Measurements from ENCODE around the gene BRI3. TPM values are rescaled to one million over a fixed set of nuclear protein-coding genes. Genes with fewer than 3 reads are reported as not detected.

The BRI3 gene
- 12.6 and 25.0 TPM in 2 replicates for total RNA-seq (2011; cell fraction: chromatin; rRNA removed; ENCODE audit: low replicate concordance)
- total RNA-seq (2011; cell fraction: nucleolus; rRNA removed): 16.4 and 20.8 TPM in 2 replicates
- 21.3 and 23.7 TPM in 2 replicates for total RNA-seq (2011; cell fraction: nucleoplasm; rRNA removed)
- total RNA-seq (2014; rRNA removed) (9.9 and 10.7 TPM in 2 replicates), total RNA-seq (2014; rRNA removed; fragmentation: Illumina TruSeq; extraction: Trizol) (11.9 and 21.6 TPM in 2 replicates), total RNA-seq (2015; rRNA removed; fragmentation: Illumina TruSeq; extraction: Trizol) (29.1 and 29.8 TPM in 2 replicates), total RNA-seq (2021) (55.1 and 57.4 TPM in 2 replicates), polyA plus RNA-seq (2011; rRNA removed) (18.6 and 21.3 TPM in 2 replicates), polyA plus RNA-seq (2014; fragmentation: Illumina TruSeq; extraction: Trizol) (16.9 and 26.0 TPM in 2 replicates), polyA plus RNA-seq (2014; fragmentation: Nextera tagmentation; extraction: Ambion mirVana) (1 to 10 TPM; 4.3 to 5.7 TPM), polyA plus RNA-seq (2014; rRNA removed) (23.1 and 39.8 TPM in 2 replicates), polyA minus RNA-seq (2011; rRNA and poly(A)+ RNA removed) (8.9 and 9.1 TPM in 2 replicates), Bru-seq, nascent RNA (percentile 72 among the genes with signal in this experiment), BruChase-seq, experiment 1, labeled RNA remaining after a 2-hour chase (percentile 72 among the genes with signal in this experiment), BruChase-seq, experiment 2, labeled RNA remaining after a 6-hour chase (percentile 72 among the genes with signal in this experiment)
- 24.1 and 28.7 TPM in 2 replicates for polyA plus RNA-seq (2011; cell fraction: cytosol; rRNA removed)
- 16.2 and 18.7 TPM in 2 replicates for polyA plus RNA-seq (2011; cell fraction: nucleus; rRNA removed)
- polyA plus RNA-seq (2012): 46.4 and 129 TPM in 2 replicates
- 8.2 and 13.9 TPM in 2 replicates for polyA minus RNA-seq (2011; cell fraction: cytosol; rRNA and poly(A)+ RNA removed)
- 9.2 and 11.0 TPM in 2 replicates for polyA minus RNA-seq (2011; cell fraction: nucleus; rRNA and poly(A)+ RNA removed)
- long read RNA-seq, experiment 1, transcript BRI3-201 (3 exons, 780 nt): major isoform, 8 of 23 reads
- long read RNA-seq, experiment 1, partial matches to known transcripts: 13 of 23 reads
- long read RNA-seq, experiment 1, other reads (novel, unspliced or antisense): 2 of 23 reads
- long read RNA-seq, experiment 2, transcript BRI3-201 (3 exons, 780 nt): major isoform, 51 of 55 reads
- long read RNA-seq, experiment 2, partial matches to known transcripts: 3 of 55 reads
- long read RNA-seq, experiment 2, other reads (novel, unspliced or antisense): 0 of 55 reads
- long read RNA-seq, experiment 3, transcript BRI3-201 (3 exons, 780 nt): major isoform, 5 of 5 reads
- long read RNA-seq, experiment 3, partial matches to known transcripts: 0 of 5 reads
- long read RNA-seq, experiment 3, other reads (novel, unspliced or antisense): 0 of 5 reads

DNA sequence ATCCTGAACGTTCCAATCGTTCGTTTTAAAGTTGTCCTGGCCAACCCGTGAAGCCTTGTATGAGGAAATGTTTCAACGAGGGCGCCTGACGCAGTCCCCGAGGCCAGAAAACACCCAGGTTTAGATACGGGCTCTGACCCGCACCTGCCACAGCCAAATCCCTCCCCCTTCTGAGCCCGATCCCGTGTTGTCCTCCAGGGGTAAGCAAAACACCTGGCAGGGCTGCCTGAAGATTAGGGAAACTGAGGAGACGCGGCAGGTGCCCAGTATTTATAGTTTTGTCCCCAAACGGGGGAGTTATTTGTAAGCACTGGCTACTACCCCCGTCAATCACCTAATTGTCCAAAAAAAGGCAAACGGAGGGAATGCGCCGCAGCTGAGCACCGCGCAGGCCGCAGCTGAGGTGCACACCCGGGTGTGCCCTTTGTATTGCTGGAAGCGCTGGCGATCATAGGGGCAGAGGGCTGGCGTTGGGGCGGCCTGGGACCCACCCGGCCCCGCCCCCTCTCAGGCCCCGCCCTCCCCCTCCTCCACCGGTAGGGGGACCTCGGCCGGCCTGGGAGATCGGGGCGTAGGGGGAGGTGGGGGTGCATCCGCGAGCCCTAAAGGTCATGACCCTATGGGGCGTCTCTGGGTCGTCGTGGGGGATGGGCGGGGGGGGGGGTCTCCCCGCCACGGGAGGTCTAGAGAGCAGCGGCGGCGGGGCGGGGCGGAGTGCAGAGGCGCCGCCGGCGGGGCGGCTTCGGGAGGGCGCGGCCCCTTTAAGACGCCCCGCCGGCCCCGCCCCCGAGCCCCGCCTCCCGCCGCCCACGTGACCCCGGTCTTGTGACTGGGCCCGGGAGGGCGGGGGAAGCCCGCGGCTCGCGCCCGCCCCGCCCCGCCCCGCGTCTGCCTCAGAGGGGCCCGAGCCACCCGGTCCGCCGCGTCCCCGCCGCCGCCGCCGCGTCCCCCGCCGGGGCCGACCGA is at the start of gene BRI3:
Gene BRI3 (plus strand): TSS at position 896 of the 966 bp plus-strand sequence. CDS start 110 bp downstream, outside the sequence.
- BruUV-seq (replicated peaks): no TSS peak
- peak within 1 kb of the TSS; percentile 84 for H3K4me2 ChIP-seq (ENCODE audit: insufficient read depth, low read length)
- peaks cover 16% of the 10 kb centered on the region for H3K79me2 ChIP-seq (ENCODE audit: control insufficient read depth, insufficient read depth, low read length)
- H3K9me1 ChIP-seq (ENCODE audit: control insufficient read depth, insufficient read depth, low read length): no peaks in the 10 kb centered on the region
- H2AFZ ChIP-seq (ENCODE audit: low read depth, low read length): peak within 1 kb of the TSS; percentile 93
- peak within 1 kb of the TSS; percentile 68 for H3K4me3 ChIP-seq
- intact Hi-C loops (cut with micrococcal nuclease) (no loop called here), in situ Hi-C loops (cut with MboI) (loop anchor here (5.0 kb wide), 1 partner anchor 44 kb away; no protein-coding TSS in a partner anchor)
- peak within 1 kb of the TSS; percentile 68 for H3K27ac ChIP-seq (ENCODE audit: extremely low read depth, low read depth, low read length)
- H3K36me3 ChIP-seq (ENCODE audit: control insufficient read depth, insufficient read depth, low read length): peaks cover 16% of the 10 kb centered on the region; the same call in 2 of the 3 replicates
- ATAC-seq (peak; percentile 82), FAIRE-seq (no peak), DNase-seq (ENCODE audit: extremely low read depth in 1 of 4, low spot score in 3 of 4) (peak; percentile 86 to 93 (median 91))
- H3K4me1 ChIP-seq (replicated peaks in 1 of 2; ENCODE audit: control insufficient read depth in 2 of 2, insufficient read depth in 2 of 2, low read length in 2 of 2): peaks cover 11 to 49% of the 10 kb centered on the region in 2 experiments; a peak in 4 of 5 replicates
- H4K20me1 ChIP-seq (replicated peaks; ENCODE audit: control insufficient read depth, insufficient read depth, low read length): no peaks in the 10 kb centered on the region; the same call in 1 of the 2 replicates
- peaks cover 0 to 18% of the 10 kb centered on the region in 2 experiments; a peak in 2 of 5 replicates for H3K27me3 ChIP-seq (ENCODE audit: control insufficient read depth in 2 of 2, insufficient read depth in 2 of 2, low read length in 2 of 2)
- no peaks in the 10 kb centered on the region for H3K9me3 ChIP-seq (replicated peaks; ENCODE audit: control insufficient read depth, insufficient read depth, low read depth, low read length)
- POLR2A ChIA-PET: no interaction called here
- CTCF ChIA-PET (ENCODE audit: low intra/inter-chr PET ratio): no interaction called here
- under 1% methylated on average over 14 of the region's 92 CpGs for WGBS (ENCODE audit: insufficient coverage, low coverage, missing lambda C conversion rate)
- H3K9ac ChIP-seq (ENCODE audit: insufficient read depth in 1 of 2, low read depth in 2 of 2, low read length in 2 of 2): peak within 1 kb of the TSS; percentile 79 to 91
- no peak for TF ChIP-seq U2AF1 (optimal IDR thresholded peaks at IDR 0.05; ENCODE audit: low read depth, low read length)
- TF ChIP-seq ZNF551 (CRISPR knock-in tag; IDR thresholded peaks at IDR 0.05): no peak
- TF ChIP-seq, protein P1, sequence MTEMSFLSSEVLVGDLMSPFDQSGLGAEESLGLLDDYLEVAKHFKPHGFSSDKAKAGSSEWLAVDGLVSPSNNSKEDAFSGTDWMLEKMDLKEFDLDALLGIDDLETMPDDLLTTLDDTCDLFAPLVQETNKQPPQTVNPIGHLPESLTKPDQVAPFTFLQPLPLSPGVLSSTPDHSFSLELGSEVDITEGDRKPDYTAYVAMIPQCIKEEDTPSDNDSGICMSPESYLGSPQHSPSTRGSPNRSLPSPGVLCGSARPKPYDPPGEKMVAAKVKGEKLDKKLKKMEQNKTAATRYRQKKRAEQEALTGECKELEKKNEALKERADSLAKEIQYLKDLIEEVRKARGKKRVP (CRISPR knock-in tag; IDR thresholded peaks at IDR 0.05): 0 out of 2 replicates have a peak, but pooled peaks have one; percentile 28
- TF ChIP-seq RAD51 (IDR thresholded peaks at IDR 0.05; ENCODE audit: borderline replicate concordance, low read depth): no peak
- TF ChIP-seq, protein P2, sequence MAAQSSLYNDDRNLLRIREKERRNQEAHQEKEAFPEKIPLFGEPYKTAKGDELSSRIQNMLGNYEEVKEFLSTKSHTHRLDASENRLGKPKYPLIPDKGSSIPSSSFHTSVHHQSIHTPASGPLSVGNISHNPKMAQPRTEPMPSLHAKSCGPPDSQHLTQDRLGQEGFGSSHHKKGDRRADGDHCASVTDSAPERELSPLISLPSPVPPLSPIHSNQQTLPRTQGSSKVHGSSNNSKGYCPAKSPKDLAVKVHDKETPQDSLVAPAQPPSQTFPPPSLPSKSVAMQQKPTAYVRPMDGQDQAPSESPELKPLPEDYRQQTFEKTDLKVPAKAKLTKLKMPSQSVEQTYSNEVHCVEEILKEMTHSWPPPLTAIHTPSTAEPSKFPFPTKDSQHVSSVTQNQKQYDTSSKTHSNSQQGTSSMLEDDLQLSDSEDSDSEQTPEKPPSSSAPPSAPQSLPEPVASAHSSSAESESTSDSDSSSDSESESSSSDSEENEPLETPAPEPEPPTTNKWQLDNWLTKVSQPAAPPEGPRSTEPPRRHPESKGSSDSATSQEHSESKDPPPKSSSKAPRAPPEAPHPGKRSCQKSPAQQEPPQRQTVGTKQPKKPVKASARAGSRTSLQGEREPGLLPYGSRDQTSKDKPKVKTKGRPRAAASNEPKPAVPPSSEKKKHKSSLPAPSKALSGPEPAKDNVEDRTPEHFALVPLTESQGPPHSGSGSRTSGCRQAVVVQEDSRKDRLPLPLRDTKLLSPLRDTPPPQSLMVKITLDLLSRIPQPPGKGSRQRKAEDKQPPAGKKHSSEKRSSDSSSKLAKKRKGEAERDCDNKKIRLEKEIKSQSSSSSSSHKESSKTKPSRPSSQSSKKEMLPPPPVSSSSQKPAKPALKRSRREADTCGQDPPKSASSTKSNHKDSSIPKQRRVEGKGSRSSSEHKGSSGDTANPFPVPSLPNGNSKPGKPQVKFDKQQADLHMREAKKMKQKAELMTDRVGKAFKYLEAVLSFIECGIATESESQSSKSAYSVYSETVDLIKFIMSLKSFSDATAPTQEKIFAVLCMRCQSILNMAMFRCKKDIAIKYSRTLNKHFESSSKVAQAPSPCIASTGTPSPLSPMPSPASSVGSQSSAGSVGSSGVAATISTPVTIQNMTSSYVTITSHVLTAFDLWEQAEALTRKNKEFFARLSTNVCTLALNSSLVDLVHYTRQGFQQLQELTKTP (IDR thresholded peaks at IDR 0.05; ENCODE audit: low read depth in 1 of 2, partially characterized antibody in 2 of 2): no peak
- TF ChIP-seq SRF (CRISPR knock-in tag; IDR thresholded peaks at IDR 0.05): no peak
- no peak for TF ChIP-seq ZNF184 (CRISPR knock-in tag; IDR thresholded peaks at IDR 0.05)
- no peak for TF ChIP-seq NELFE (IDR thresholded peaks at IDR 0.05; ENCODE audit: insufficient read depth, insufficient read length)
